Right cardiac atrium (tissue), 5 donors: ENCODE data around the gene MAPK6. TPM values are rescaled to one million over a fixed set of nuclear protein-coding genes. Genes with fewer than 3 reads are reported as not detected.
"Not testable (repeated sequence)": the region's sequence is repeated elsewhere in the genome, so short reads cannot be mapped to it uniquely, and the experiment has no call there.

Experiments used
- ATAC-seq, 2 donors: fragments of 200-7000 bp; cut with Tn5 transposase; one replicate each; pipeline versions ENCODE4 v1.8.0 to v1.9.1; 2020; ENCODE audit warnings: moderate library complexity in 2 of 2, mild to moderate bottlenecking in 1 of 2
- DNase-seq, 3 donors: peaks; one replicate each; pipeline ENCODE4 v3.0.0-alpha.2; 2020
- H3K27ac ChIP-seq: one replicate; pipeline ENCODE4 v1.5.1; 2013; ENCODE audit warnings: mild to moderate bottlenecking, low read length, control low read depth, moderate library complexity
- H3K27me3 ChIP-seq: one replicate; pipeline ENCODE4 v1.6.1; 2013; ENCODE audit not compliant: control insufficient read depth, insufficient read depth
- H3K4me1 ChIP-seq: one replicate; pipeline ENCODE4 v1.6.1; 2013; ENCODE audit warnings: low read length; ENCODE audit not compliant: control insufficient read depth, insufficient read depth
- H3K4me3 ChIP-seq: one replicate; pipeline ENCODE4 v1.5.1; 2013; ENCODE audit warnings: low read length, control low read depth
- H3K9me3 ChIP-seq: one replicate; pipeline ENCODE4 v1.6.1; 2013; ENCODE audit warnings: low read length; ENCODE audit not compliant: control insufficient read depth
- WGBS: extraction: QIAGEN DNeasy Blood & Tissue Kit; methylation state at CpG from one replicate; pipeline ENCODE4 v1.1.7; 2013; 5-methylcytosine and 5-hydroxymethylcytosine counted together
- intact Hi-C, 4 donors: fragments of 100-400 bp; cut with DNase I; formaldehyde crosslinking; loops; one replicate each; pipeline versions ENCODE4 v1.11.0 to v1.14.0; 2022 to 2023
- polyA plus RNA-seq: library from polyadenylated mRNA; stranded (reverse); fragments of 200-250 nt; gene quantifications from one replicate; pipeline ENCODE4 v1.2.3, GENCODE V29; 2013
- total RNA-seq, 4 donors: library from RNA; stranded (reverse); fragmentation: NEBNext Ultra II Directional; extraction: Animal tissue kit (Norgen Biotek cat#: 25700); gene quantifications; one replicate each; pipeline ENCODE4 v1.2.1, GENCODE V29; 2021
- donor health status: healthy with polysubstance abuse.
- donor health status: DM: no; HTN: yes; CAD: no.
- donor health status: DM: no; HTN: no; CAD: no.
- donor health status: DM: no; HTN: yes; CAD: no; lungs with severe emphysema.
- donor health status: DM: yes; HTN: yes; CAD: no.

The MAPK6 gene
- total and polyA plus RNA-seq, 5 donors = 6.1 to 22.3 (median 18.8) TPM

DNA sequence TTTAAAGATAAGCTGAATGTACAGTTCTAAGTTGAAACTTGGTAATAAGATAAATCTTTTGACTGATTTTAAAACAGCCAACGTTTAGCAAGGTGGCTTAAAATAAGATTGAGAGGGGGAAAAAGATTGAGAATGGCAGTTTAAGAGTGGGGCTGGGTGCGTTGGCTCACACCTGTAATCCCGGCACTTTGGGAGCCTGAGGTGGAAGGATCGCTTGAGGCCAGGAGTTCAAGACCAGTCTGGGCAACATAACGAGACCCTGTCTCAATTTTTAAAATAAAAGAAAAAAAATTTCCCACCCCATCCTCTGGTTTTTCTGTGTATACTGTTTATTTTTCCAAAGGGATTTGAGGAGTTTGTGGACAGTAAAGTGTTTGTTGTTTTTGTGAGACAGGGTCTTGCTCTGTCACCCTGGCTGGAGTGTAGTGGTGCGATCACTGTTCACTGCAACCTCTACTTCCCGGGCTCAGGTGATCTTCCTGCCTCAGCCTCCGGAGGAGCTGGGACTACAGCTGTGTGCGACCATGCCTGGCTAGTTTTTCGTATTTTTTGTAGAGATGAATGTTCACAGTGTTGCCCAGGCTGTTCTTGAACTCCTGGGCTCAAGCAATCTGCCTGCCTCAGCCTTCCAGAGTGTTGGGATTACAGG is 3.0 kb downstream of the MAPK6 start:
- ATAC-seq (no peak), DNase-seq (no peak)
- H3K27ac ChIP-seq = peak overlapping the region; percentile 45
- 66% methylated on average over 10 of the region's 10 CpGs for WGBS
- H3K9me3 ChIP-seq = no peaks in the 10 kb centered on the region
- no peak overlapping the region for H3K4me3 ChIP-seq
- intact Hi-C loops = no loop called here
- no peaks in the 10 kb centered on the region for H3K27me3 ChIP-seq
- H3K4me1 ChIP-seq = peaks cover 3% of the 10 kb centered on the region

DNA sequence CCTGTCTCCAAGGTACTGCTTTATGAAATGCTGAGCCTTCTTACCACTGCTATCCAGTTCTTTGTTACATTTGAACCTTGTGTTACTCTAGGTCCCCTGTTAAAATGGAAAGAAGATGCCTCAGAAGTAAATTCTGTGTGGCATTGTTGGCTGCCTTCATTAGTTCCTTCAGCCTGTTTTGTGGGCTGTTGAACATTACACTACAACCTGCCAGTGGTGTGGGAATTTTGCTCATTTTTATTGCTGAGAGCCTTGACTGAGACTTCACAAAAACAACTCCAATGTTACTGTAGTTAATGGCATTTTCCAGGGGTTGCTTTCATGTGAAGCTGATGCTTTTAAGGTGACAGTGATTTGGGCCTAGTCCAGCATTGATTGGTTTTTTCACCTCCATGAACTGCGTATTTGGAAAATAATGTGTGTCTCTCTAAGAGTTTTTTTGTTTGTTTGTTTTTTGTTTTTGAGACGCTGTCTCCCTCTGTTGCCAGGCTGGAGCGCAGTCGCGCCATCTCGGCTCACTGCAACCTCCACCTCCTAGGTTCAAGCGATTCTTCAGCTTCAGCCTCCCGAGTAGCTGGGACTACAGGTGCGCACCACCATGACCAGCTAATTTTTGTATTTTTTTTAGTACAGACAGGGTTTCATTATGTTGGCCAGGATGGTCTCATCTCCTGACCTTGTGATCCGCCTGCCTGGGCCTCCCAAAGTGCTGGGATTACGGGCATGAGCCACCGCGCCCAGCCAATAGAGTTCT is 4.3 kb downstream of the MAPK6 start:
- H3K4me3 ChIP-seq = no peak overlapping the region
- H3K4me1 ChIP-seq = peaks cover 3% of the 10 kb centered on the region
- H3K27me3 ChIP-seq = no peaks in the 10 kb centered on the region
- peak overlapping the region; percentile 15 for H3K27ac ChIP-seq
- ATAC-seq (no peak), DNase-seq (no peak)
- 97% methylated on average over 13 of the region's 13 CpGs for WGBS
- intact Hi-C loops = no loop called here
- no peaks in the 10 kb centered on the region for H3K9me3 ChIP-seq

DNA sequence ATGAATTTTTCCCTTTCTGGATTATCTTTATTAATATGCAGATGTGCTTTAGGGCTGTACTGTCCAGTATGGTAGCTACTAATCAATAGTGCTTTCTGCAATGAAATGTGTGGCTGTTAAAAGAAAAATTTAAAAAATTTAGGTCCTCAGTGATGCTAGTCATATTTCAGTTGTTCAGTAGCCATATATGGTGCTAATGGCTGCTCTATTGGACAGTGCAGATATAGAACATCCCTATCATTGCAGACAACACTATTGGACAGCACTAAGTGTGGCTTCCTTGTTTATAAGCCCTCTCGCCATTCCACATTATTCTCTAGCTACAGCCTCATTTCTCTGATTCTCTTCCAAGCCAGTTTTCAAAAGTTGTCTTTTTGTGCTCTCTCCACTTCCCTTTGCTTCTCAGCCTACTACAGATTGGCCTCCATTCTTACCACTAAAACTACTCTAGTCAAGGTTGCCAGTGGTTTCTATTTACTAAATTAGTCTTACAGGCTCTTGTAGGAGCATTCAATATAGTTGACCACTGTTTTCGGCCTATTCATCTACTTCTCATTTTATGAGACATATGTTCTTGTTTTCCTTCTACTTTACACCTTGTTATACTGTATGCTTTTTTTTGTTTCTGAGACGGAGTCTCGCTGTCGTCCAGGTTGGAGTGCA is 9.5 kb downstream of the MAPK6 start:
- 96% methylated on average over 5 of the region's 5 CpGs for WGBS
- Histone ChIP-seq H3K9me3 (no peaks in the 10 kb centered on the region), H3K4me1 (peaks cover 2% of the 10 kb centered on the region), H3K27me3 (no peaks in the 10 kb centered on the region), H3K4me3 (no peak overlapping the region), H3K27ac (no peak overlapping the region)
- ATAC-seq = no peak
- no peak for DNase-seq
- intact Hi-C loops = no loop called here

DNA sequence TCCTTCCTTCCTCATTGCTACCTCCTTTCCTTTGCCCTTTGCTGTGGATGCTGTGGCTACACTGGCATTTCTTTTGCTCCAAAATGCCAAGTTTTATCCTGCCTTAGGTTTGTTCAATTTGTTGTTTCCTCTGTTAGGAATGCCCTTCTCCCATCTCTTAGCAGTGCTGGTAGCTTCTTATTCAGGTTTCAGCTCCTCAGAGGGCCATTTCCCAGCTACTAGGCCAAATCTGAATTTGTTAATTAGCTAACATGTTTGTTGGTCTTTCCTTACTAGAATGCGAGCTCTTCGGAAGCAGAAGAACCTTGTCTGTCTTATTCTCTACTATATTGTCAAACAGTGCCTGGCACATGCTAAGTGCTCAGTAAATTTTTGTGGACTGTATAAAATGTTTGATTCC is 11.0 kb downstream of the MAPK6 start:
- Histone ChIP-seq H3K9me3 (no peaks in the 10 kb centered on the region), H3K27ac (peak overlapping the region; percentile 27), H3K27me3 (no peaks in the 10 kb centered on the region), H3K4me1 (peaks cover 2% of the 10 kb centered on the region), H3K4me3 (no peak overlapping the region)
- ATAC-seq = no peak
- WGBS = 79% methylated on average over 2 of the region's 2 CpGs
- intact Hi-C loops = no loop called here
- DNase-seq = no peak

DNA sequence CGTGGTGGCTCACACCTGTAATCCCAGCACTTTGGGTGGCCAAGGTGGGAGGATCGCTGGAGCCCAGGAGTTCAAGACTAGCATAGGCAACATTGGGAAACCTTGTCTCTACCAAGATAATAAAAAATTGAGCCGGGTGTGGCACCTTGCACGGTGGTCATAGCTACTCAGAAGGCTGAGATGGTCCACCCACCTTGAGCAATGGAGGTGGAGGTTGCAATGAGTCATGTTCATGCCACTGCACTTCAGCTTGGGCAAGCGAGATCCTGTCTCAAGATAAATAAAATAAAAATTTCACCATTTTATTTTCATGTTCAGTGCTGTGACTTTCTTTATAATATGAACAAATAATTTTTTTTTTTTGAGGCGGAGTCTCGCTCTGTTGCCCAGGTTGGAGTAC is 12.5 kb downstream of the MAPK6 start:
- WGBS = 96% methylated on average over 7 of the region's 7 CpGs
- intact Hi-C loops = no loop called here
- no peak for ATAC-seq

DNA sequence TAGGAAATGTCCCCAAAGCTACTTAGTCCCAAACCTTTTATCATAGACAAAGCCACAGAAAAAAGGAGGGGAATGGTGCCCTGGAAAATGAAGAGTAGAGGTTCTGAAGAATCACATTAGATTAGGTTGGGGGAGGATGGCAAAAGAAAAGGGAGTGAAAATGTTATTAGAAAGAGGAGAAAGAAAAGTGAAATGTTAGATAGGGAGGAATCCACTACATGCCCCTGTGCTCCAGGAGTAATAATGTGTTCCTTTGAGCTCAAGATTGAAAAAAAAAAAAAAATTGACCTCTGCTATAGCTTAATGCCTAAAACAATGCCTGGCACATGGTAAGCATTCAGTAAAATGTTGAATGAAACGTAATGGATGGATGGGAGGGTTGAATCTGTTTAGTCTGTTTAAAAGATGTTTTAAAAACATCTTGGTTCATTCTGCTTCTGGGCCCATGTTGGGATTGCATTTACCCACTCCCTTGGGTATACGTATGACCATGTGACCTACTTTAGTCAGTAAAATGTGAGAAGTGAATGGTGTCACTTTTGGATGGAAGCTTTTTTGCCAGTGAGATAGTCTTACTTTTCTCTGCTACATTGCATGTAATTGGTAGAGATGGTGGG is 19.0 kb downstream of the MAPK6 start:
- no peak overlapping the region for H3K27ac ChIP-seq
- H3K4me3 ChIP-seq = no peak overlapping the region
- no peaks in the 10 kb centered on the region for H3K27me3 ChIP-seq
- WGBS = 47% methylated on average over 2 of the region's 2 CpGs
- peaks cover 21% of the 10 kb centered on the region for H3K4me1 ChIP-seq
- no peak for DNase-seq
- H3K9me3 ChIP-seq = no peaks in the 10 kb centered on the region
- intact Hi-C loops = no loop called here
- ATAC-seq = no peak

More for the DNA sequence above, 12.5 kb downstream of the MAPK6 start:
- H3K27me3 ChIP-seq = no peaks in the 10 kb centered on the region
- peaks cover 2% of the 10 kb centered on the region for H3K4me1 ChIP-seq
- no peaks in the 10 kb centered on the region for H3K9me3 ChIP-seq
- no peak overlapping the region for H3K4me3 ChIP-seq
- DNase-seq = no peak
- H3K27ac ChIP-seq = no peak overlapping the region

DNA sequence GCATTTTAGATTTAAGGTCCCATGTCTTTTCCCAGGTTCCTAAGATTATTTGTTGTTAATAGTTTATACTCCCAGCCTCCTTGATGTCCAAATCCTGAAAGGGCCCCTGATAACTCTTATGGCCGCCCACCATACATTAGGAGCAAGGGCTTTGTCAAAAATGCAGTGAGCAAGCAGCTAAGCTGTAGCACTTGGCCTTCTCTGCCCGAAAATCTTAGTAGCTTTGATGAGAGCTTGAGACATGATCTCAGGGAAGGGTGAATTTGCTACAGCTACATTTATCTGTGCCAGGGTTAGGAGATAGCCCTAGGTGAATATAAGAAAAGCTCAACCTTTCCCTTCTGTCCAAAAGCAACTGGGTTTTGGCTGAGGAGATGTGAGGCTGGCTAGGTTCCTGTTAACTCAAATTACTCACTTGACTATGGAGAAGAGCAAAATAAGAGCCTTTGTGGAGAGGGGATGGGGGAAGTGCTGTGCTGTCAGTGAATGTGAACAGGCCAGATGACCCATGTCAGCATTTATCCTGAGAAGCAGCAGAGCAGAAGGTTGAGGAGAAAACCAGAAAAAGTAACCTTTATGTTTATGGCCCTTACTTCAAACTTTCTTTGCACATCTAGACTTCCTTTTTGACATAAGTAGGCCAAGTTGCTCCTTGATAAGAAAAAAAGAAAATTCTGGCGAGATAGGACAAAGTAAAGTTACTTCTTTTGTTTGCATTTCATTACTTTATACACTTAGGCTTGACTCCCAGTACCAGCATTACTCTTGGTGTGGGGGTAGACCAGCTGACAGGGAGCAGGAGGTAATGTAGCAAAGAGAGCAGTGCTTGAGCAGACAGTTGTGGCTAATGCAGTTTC is 21.1 kb downstream of the MAPK6 start:
- H3K4me3 ChIP-seq = no peak overlapping the region
- ATAC-seq (peak; percentile 70 to 80), DNase-seq (no peak)
- 53% methylated on average over 3 of the region's 3 CpGs for WGBS
- no peaks in the 10 kb centered on the region for H3K27me3 ChIP-seq
- intact Hi-C loops = no loop called here
- peak overlapping the region; percentile 23 for H3K27ac ChIP-seq
- no peaks in the 10 kb centered on the region for H3K9me3 ChIP-seq
- H3K4me1 ChIP-seq = peaks cover 21% of the 10 kb centered on the region

DNA sequence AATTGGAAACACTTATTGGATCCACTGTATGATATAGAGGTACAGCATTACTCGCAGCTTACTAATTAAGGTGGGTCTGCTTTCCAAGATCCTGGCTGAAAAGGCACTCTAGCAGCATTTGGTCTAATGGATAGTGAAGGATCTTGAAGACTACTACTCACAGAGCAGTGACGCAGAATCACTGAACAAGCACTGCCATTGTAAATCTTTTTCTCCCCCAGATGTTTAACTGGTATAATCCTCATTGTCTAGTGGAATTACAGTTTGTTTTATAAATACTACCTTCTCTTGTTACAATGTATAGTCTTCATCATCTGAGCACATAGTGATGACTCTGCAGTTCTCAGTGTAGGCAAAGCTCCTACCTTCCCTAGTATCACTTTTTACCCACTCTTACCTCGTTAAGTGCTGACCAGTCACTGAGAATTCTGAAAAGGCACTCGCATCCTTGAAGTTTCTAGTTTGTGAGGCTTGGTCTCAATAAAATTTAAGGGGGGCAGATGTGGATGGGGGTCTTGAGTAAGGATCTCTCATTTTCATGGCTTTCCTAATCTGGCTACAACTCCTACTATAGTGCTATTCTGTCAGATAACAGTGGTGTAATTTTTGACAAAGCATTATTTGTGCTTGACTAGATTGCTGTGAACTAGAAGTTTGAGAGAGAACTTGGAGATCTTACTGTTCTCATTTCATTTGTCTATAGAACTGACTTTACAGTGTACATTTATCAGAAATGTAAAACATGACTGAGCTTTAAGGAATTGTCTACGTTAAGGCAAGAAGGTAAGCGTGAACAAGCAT is 23.2 kb downstream of the MAPK6 start:
- no peaks in the 10 kb centered on the region for H3K9me3 ChIP-seq
- no peaks in the 10 kb centered on the region for H3K27me3 ChIP-seq
- DNase-seq (no peak), ATAC-seq (no peak)
- H3K4me3 ChIP-seq = no peak overlapping the region
- H3K27ac ChIP-seq = no peak overlapping the region
- intact Hi-C loops = no loop called here
- peaks cover 21% of the 10 kb centered on the region for H3K4me1 ChIP-seq
- WGBS = 84% methylated on average over 6 of the region's 6 CpGs

DNA sequence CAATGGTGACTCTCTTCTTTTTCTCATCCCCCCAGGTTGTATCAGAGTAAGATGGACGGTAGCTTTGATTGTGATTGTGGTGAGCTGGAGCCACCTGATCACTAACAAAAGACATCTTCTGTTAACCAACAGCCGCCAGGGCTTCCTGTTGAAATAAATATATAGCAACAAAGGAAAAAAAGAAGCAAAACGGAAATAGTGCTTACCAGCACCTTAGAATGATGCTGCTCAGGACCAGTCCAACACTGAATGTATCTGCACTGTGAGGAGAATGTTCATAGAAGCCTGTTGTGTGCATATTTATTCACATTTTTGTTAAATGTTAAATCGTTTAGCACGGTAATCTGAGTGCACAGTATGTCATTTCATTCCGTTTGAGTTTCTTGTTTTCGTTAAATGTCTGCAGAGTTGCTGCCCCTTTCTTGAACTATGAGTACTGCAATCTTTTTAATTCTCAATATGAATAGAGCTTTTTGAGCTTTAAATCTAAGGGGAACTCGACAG is 26.8 kb downstream of the MAPK6 start:
- H3K27me3 ChIP-seq, H3K27ac ChIP-seq, intact Hi-C loops, DNase-seq, ATAC-seq, H3K4me3 ChIP-seq, H3K4me1 ChIP-seq, H3K9me3 ChIP-seq: not testable (repeated sequence)
- 57% methylated on average over 8 of the region's 8 CpGs for WGBS

DNA sequence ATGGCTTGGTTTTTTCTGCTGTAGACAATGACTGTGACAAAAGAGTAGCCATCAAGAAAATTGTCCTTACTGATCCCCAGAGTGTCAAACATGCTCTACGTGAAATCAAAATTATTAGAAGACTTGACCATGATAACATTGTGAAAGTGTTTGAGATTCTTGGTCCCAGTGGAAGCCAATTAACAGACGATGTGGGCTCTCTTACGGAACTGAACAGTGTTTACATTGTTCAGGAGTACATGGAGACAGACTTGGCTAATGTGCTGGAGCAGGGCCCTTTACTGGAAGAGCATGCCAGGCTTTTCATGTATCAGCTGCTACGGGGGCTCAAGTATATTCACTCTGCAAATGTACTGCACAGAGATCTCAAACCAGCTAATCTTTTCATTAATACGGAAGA is 27.5 kb downstream of the MAPK6 start:
- H3K27ac ChIP-seq, intact Hi-C loops, H3K4me3 ChIP-seq, H3K4me1 ChIP-seq, H3K9me3 ChIP-seq, DNase-seq, H3K27me3 ChIP-seq: not testable (repeated sequence)
- peak in 1 of 2 donors; percentile 74 for ATAC-seq
- 48% methylated on average over 5 of the region's 5 CpGs for WGBS
